Ovary (tissue), 9 donors: Measurements from ENCODE around the gene ANKFN1. TPM values are rescaled to one million over a fixed set of nuclear protein-coding genes. Genes with fewer than 3 reads are reported as not detected.
"Not testable (repeated sequence)": the region's sequence is repeated elsewhere in the genome, so short reads cannot be mapped to it uniquely, and the experiment has no call there.

Experiments
- DNase-seq, 5 donors: peaks; one replicate each; pipeline ENCODE4 v3.0.0-alpha.2; 2019 to 2020
- H3K27ac ChIP-seq, 2 donors: fragments of 200-600 bp; one replicate each; pipeline versions ENCODE4 v1.5.1 to v1.8.0; 2019 to 2022
- H3K27me3 ChIP-seq: fragments of 200-600 bp; one replicate; pipeline ENCODE4 v1.8.0; 2022
- H3K36me3 ChIP-seq: fragments of 200-600 bp; sonication (generic); one replicate; pipeline ENCODE4 v1.5.1; 2019
- H3K4me1 ChIP-seq: one replicate; pipeline ENCODE4 v1.8.1; 2013; ENCODE audit warnings: mild to moderate bottlenecking, moderate library complexity; ENCODE audit not compliant: insufficient read depth
- H3K4me3 ChIP-seq: fragments of 200-600 bp; sonication (generic); one replicate; pipeline ENCODE4 v1.5.1; 2017
- H3K9me3 ChIP-seq, 2 donors: fragments of 200-600 bp in 1 of 2; sonication (generic) in 1 of 2; one replicate each; pipeline versions ENCODE4 v1.5.1 to v1.8.1; 2013 to 2019; ENCODE audit warnings: mild to moderate bottlenecking in 1 of 2, moderate library complexity in 1 of 2
- EP300 ChIP-seq: sonication (generic); formaldehyde crosslinking; IDR thresholded peaks from one replicate; pipeline ENCODE4 v1.6.1; 2017; ENCODE audit warnings: antibody characterized with exemption
- POLR2A ChIP-seq: fragments of 450-650 bp; IDR thresholded peaks from one replicate; pipeline ENCODE4 v1.6.1; 2017; ENCODE audit warnings: antibody characterized with exemption, mild to moderate bottlenecking, moderate library complexity
- WGBS, 3 donors: extraction: QIAGEN DNeasy Blood & Tissue Kit in 1 of 3; methylation state at CpG; one replicate each; pipeline versions ENCODE4 v1.1.5 to v1.1.7; 2013 to 2017; 5-methylcytosine and 5-hydroxymethylcytosine counted together
- intact Hi-C, 4 donors: fragments of 100-400 bp; cut with DNase I; formaldehyde crosslinking; loops; one replicate each; pipeline versions ENCODE4 v1.11.0 to v1.15.1; 2022 to 2023
- polyA plus RNA-seq, 2 donors: library from polyadenylated mRNA; stranded (reverse); fragments of 200-250 nt in 1 of 2; fragments of 350-450 nt in 1 of 2; fragmentation: Illumina TruSeq in 1 of 2; extraction: RNeasy Lipid Tissue Mini Kit (QIAGEN cat#74804) in 1 of 2; gene quantifications; one replicate each; pipeline ENCODE4 v1.2.3, GENCODE V29; 2013 to 2014
- total RNA-seq, 7 donors: library from RNA; depleted of rRNA in 2 of 7; stranded (reverse); fragments of >200 nt in 2 of 7; fragmentation: NEBNext Ultra II Directional in 3 of 7; extraction: Animal tissue kit (Norgen Biotek cat#: 25700) in 3 of 7; gene quantifications; one replicate each; pipeline versions ENCODE4 v1.1.0 to v1.2.4, GENCODE V29; 2016 to 2023
- TF ChIP-seq, protein P1 (sequence below), 3 donors: fragments of 450-650 bp in 2 of 3; fragments of 200-600 bp in 1 of 3; IDR thresholded peaks; one replicate each; pipeline versions ENCODE4 v1.5.1 to v1.8.0; 2016 to 2022; ENCODE audit warnings: antibody characterized with exemption in 3 of 3, mild to moderate bottlenecking in 1 of 3
- donor health status: DM: no; HTN: no; CAD: no; lungs with moderate emphysema.
- donor health status: DM: no; HTN: no; CAD: no.
- donor health status: Bipolar disorder and iron deficiency.
- donor health status: DM: yes; HTN: yes; CAD: no.
- donor health status: DM: no; HTN: no; CAD: no.
- donor health status: DM: yes; HTN: yes; CAD: no.

The ANKFN1 gene
- total and polyA plus RNA-seq, 9 donors, result 0.02 to 4.4 (median 0.54) TPM; not detected in 3

DNA sequence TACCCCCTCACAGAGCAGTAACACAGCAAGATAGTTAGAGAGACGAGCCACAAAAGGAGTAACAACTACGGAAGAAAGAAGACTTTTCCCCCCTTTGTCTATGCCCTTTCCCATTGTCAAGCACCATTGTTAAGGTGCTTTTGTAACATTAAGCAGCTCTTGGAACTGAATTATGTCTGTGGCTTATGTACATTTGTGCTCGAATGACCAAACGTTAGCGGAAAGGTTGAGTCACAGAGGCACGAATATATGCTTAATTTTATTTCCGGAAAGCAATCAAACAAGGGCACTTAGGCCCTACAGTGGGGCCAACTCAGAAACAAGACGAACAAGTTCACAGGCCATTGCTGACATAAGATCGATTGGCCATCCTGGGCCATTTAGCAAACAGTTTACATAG, 109.5 kb downstream of the ANKFN1 start:
- intact Hi-C loops, result no loop called here
- Histone ChIP-seq H3K27me3 (no peaks in the 10 kb centered on the region), H3K27ac (no peak overlapping the region), H3K36me3 (no peaks in the 10 kb centered on the region), H3K4me3 (no peak overlapping the region), H3K9me3 (no peaks in the 10 kb centered on the region), H3K4me1 (no peaks in the 10 kb centered on the region)
- TF ChIP-seq, protein P1, sequence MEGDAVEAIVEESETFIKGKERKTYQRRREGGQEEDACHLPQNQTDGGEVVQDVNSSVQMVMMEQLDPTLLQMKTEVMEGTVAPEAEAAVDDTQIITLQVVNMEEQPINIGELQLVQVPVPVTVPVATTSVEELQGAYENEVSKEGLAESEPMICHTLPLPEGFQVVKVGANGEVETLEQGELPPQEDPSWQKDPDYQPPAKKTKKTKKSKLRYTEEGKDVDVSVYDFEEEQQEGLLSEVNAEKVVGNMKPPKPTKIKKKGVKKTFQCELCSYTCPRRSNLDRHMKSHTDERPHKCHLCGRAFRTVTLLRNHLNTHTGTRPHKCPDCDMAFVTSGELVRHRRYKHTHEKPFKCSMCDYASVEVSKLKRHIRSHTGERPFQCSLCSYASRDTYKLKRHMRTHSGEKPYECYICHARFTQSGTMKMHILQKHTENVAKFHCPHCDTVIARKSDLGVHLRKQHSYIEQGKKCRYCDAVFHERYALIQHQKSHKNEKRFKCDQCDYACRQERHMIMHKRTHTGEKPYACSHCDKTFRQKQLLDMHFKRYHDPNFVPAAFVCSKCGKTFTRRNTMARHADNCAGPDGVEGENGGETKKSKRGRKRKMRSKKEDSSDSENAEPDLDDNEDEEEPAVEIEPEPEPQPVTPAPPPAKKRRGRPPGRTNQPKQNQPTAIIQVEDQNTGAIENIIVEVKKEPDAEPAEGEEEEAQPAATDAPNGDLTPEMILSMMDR (IDR thresholded peaks at IDR 0.05), result no peak
- no peak for TF ChIP-seq POLR2A
- TF ChIP-seq EP300, result no peak
- DNase-seq, result no peak
- 82 to 88% (median 84%) methylated on average over 9 of the region's 9 CpGs for WGBS, 3 donors

DNA sequence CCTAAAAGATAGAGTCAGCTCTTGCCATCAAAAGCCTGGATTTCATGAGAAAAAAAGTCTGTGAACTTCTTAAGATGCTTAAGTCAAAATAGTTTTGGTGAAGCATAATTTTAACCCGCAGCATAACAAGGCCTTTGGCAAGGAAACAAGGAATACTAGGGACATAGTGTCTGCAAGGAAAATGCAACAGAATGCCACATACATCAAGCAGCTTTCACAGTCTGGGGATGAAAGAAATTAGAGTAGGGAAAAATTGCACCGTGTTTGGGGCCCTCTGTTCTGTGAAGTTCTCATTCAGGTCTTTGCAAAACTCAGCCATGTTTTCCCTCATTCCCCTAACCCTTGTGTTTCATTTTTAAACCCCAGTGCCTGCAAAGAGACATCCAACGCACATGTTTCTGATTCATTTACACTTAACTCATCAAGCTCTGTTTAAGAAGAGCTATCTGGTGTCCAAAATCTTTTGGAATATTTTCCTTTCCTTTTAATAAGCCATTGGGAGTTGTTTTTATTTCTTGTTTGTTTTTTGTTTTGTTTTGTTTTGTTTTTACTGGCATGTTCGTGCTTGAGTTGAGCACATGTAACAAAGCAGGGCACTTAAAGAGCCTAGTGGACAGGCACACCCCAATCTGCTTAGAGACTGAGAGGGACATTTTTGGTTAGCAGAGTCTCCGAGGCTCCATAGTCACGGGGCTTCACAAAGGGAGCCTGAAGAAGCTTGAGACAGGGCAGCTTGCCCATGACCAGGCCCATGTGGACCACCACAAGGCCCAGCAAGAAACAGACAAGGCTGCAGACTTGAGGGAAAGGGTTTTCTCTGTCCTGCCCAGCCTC, 116.5 kb downstream of the ANKFN1 start:
- WGBS, 3 donors, result 64 to 71% (median 68%) methylated on average over 6 of the region's 6 CpGs
- no peak overlapping the region for H3K27ac ChIP-seq
- intact Hi-C loops, result no loop called here

DNA sequence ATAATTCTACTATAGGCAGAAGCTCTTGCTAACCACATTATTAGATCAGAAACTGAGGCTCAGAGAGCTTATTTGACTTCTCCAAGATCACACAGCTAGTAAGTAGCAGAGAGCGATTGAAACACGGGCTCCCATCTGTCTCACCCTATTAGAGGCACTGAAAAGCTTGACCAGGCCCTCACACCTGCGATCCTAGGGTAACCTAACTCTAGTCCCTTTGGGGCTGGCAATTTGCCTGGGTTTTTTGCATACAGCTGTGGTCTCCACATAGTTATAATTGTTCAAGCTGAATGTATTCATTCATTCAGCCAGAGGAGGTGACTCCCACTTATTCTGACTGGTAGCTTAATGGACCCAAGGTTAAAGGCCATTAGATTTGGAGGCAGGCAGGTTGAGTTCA, 121.2 kb downstream of the ANKFN1 start:
- intact Hi-C loops, result no loop called here
- Histone ChIP-seq H3K4me3 (no peak overlapping the region), H3K36me3 (no peaks in the 10 kb centered on the region), H3K9me3 (no peaks in the 10 kb centered on the region), H3K4me1 (no peaks in the 10 kb centered on the region), H3K27me3 (no peaks in the 10 kb centered on the region), H3K27ac (no peak overlapping the region)
- no peak for DNase-seq
- TF ChIP-seq EP300, result no peak
- TF ChIP-seq, protein P1 (IDR thresholded peaks at IDR 0.05), result no peak
- no peak for TF ChIP-seq POLR2A
- 83 to 94% (median 87%) methylated on average over 3 of the region's 3 CpGs for WGBS, 3 donors

More for the DNA sequence above, 116.5 kb downstream of the ANKFN1 start:
- TF ChIP-seq EP300 (no peak), POLR2A (no peak)
- TF ChIP-seq, protein P1 (IDR thresholded peaks at IDR 0.05), result no peak
- H3K4me1 ChIP-seq, result no peaks in the 10 kb centered on the region
- no peaks in the 10 kb centered on the region for H3K9me3 ChIP-seq
- no peak for DNase-seq
- H3K4me3 ChIP-seq, result no peak overlapping the region
- no peaks in the 10 kb centered on the region for H3K27me3 ChIP-seq
- no peaks in the 10 kb centered on the region for H3K36me3 ChIP-seq

DNA sequence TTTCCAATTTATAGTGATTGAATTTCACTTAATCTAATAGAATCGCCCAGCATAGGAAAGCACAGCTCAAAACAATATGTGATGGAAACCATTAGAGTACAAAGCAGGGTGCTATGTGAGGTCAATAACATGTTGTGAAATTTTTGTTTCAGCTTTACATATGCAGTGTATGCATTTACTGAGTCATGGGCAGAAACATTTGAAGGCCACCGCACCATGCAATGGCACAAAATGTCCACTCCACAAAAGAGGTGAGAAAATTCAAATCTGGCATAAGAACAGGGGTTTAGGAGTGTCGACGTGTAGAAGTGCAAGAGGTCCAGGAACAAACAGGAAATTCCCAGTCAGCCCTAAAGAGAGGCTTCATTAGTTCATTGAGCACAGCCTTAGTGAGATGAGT, 131.2 kb downstream of the ANKFN1 start:
- intact Hi-C loops, result no loop called here
- TF ChIP-seq POLR2A (no peak), EP300 (no peak)
- TF ChIP-seq, protein P1 (IDR thresholded peaks at IDR 0.05), result no peak
- DNase-seq, result no peak
- no peak overlapping the region for H3K4me3 ChIP-seq
- H3K36me3 ChIP-seq, result no peaks in the 10 kb centered on the region
- WGBS, 3 donors, result 70 to 73% (median 73%) methylated on average over 4 of the region's 4 CpGs
- H3K9me3 ChIP-seq, result no peaks in the 10 kb centered on the region
- H3K27me3 ChIP-seq, result no peaks in the 10 kb centered on the region
- H3K27ac ChIP-seq, result no peak overlapping the region
- no peaks in the 10 kb centered on the region for H3K4me1 ChIP-seq

DNA sequence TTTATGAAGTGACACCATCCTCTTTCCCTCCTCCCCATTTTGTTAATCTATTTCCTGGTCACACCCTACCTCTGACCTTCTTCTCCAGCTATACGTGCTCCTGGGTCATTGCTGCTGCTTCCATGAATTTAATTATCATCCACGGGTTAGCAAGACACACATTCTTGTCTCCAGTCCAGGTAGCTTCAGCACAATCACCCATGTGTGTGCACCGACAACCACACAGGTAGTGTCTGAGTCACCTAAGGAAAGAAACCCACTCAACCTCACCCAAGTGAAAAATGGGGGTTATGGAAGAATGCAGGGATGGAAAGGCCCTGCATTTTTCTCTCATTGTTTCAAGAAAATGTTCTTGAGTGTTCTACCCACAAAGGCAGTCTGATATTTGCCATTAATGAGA, 135.5 kb downstream of the ANKFN1 start:
- H3K27me3 ChIP-seq, H3K4me3 ChIP-seq, H3K36me3 ChIP-seq, DNase-seq, H3K4me1 ChIP-seq, H3K9me3 ChIP-seq, H3K27ac ChIP-seq, intact Hi-C loops: not testable (repeated sequence)
- WGBS, 3 donors, result 67 to 76% (median 69%) methylated on average over 3 of the region's 3 CpGs
